PC-3 (cell line): ENCODE results near the gene PKP1. TPM values are rescaled to one million over a fixed set of nuclear protein-coding genes. Genes with fewer than 3 reads are reported as not detected.

Experiments
- ATAC-seq: fragments of 200-7000 bp; cut with Tn5 transposase; 2 replicates; pipeline ENCODE4 v1.9.1; 2020; ENCODE audit warnings: mild to moderate bottlenecking, moderate library complexity
- BruUV-seq: library from RNA; stranded (reverse); fragments of 400-500 nt; replicated peaks from 2 replicates; lab custom pipeline; 2021; lab: Mats Ljungman, UMichigan
- CTCF ChIA-PET: fragments of 300-600 bp; sonication (Branson Sonifier 250); formaldehyde crosslinking; loops from one replicate; lab custom pipeline; 2022; ENCODE audit warnings: antibody characterized with exemption; lab: Charles Lee
- POLR2A ChIA-PET: fragments of 300-600 bp; sonication (Branson Sonifier 250); formaldehyde crosslinking; loops from one replicate; lab custom pipeline; 2022; ENCODE audit warnings: antibody characterized with exemption; ENCODE audit not compliant: unreplicated experiment; lab: Charles Lee
- DNase-seq: peaks from one replicate; pipeline ENCODE4 v3.0.0-alpha.2; 2015
- H2AFZ ChIP-seq: fragments of 300-600 bp; sonication (generic); 2 replicates; pipeline ENCODE4 v1.6.0; 2016; ENCODE audit warnings: antibody characterized with exemption, low read length
- H3F3A ChIP-seq: fragments of 300-600 bp; sonication (generic); one replicate; pipeline ENCODE4 v1.6.0; 2017; ENCODE audit warnings: antibody characterized with exemption, low read length, control low read depth, mild to moderate bottlenecking; ENCODE audit not compliant: unreplicated experiment
- H3K27ac ChIP-seq: fragments of 300-600 bp; sonication (generic); 2 replicates; pipeline ENCODE4 v1.5.1; 2016; ENCODE audit warnings: mild to moderate bottlenecking, low read length
- H3K27me3 ChIP-seq: fragments of 300-600 bp; sonication (generic); 2 replicates; pipeline ENCODE4 v1.6.1; 2016; ENCODE audit warnings: low read length, mixed read lengths
- H3K36me3 ChIP-seq: fragments of 300-600 bp; sonication (generic); 2 replicates; pipeline ENCODE4 v1.6.1; 2016; ENCODE audit warnings: low read depth, mixed run types, low read length, mixed read lengths
- H3K4me1 ChIP-seq: fragments of 300-600 bp; sonication (generic); 2 replicates; pipeline ENCODE4 v1.5.1; 2016; ENCODE audit warnings: low read length; ENCODE audit not compliant: insufficient read depth
- H3K4me2 ChIP-seq: fragments of 300-600 bp; sonication (generic); 2 replicates; pipeline ENCODE4 v1.6.0; 2016; ENCODE audit warnings: low read length
- H3K4me3 ChIP-seq: fragments of 300-600 bp; sonication (generic); 2 replicates; pipeline ENCODE4 v1.5.1; 2016; ENCODE audit warnings: mild to moderate bottlenecking, low read length, mixed read lengths
- H3K79me2 ChIP-seq: fragments of 300-600 bp; sonication (generic); 2 replicates; pipeline ENCODE4 v1.6.1; 2017; ENCODE audit warnings: low read length, mixed read lengths
- H3K9ac ChIP-seq: fragments of 300-600 bp; sonication (generic); 2 replicates; pipeline ENCODE4 v1.6.0; 2016; ENCODE audit warnings: mild to moderate bottlenecking, low read length
- H3K9me2 ChIP-seq: fragments of 300-600 bp; sonication (generic); replicated peaks from 2 replicates; pipeline ENCODE4 v1.6.1; 2016; ENCODE audit warnings: mixed run types, low read length, mixed read lengths
- H3K9me3 ChIP-seq: fragments of 300-600 bp; sonication (generic); 2 replicates; pipeline ENCODE4 v1.6.1; 2016; ENCODE audit warnings: low read length, mixed read lengths
- H4K20me1 ChIP-seq: fragments of 300-600 bp; sonication (generic); 2 replicates; pipeline ENCODE4 v1.6.1; 2016; ENCODE audit warnings: low read length, mixed read lengths
- EZH2 ChIP-seq: fragments of 300-600 bp; sonication (generic); IDR thresholded peaks from one replicate; pipeline ENCODE4 v1.6.1; 2017; ENCODE audit warnings: antibody characterized with exemption, mild to moderate bottlenecking, low read length; ENCODE audit not compliant: unreplicated experiment
- EZH2phosphoT487 ChIP-seq: fragments of 300-600 bp; sonication (generic); IDR thresholded peaks from 2 replicates; pipeline ENCODE4 v1.6.1; 2018; ENCODE audit warnings: mild to moderate bottlenecking, antibody characterized with exemption, low read length, borderline replicate concordance
- intact Hi-C: fragments of 100-400 bp; cut with micrococcal nuclease; formaldehyde crosslinking; loops from 2 replicates; pipeline ENCODE4 v1.9.0; 2023
- total RNA-seq: library from RNA; depleted of rRNA; stranded (reverse); fragments of >200 nt; gene quantifications from 2 replicates; pipeline ENCODE4 v1.2.3, GENCODE V29; 2014; rRNA removed
- TF ChIP-seq, protein P1 (sequence below): fragments of 300-600 bp; sonication (generic); conservative IDR thresholded peaks from 2 replicates; pipeline ENCODE4 v1.5.1; 2017; ENCODE audit warnings: antibody characterized with exemption, low read depth, mild to moderate bottlenecking, low read length

Gene PKP1
- total RNA-seq, 1 experiment from 2014 or later: 211 TPM

DNA sequence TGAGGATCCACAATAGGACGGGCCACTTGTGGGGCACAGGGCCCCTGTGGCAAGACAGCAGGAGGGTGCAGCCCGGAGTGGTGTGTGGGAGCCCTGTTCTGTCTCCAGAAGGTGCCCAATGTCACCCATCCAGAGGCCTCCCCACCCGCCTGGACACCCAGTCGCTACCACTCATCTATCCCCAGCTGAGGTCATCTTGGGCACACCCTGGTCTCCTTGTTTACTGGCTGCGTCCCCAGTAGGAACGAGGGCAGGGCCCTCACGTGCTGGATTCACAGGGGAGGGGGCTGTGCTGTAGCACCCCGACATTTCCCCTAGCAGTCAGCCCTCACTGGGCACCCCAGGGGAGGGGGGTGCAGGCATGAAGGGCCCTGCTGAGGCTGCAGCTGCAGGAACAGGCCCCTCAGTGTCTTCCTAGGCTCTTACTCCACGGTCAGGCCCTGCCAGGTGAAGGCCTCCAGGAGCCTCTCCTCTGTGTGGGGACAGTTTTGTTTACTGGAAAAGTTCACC lies 96.5 kb downstream of the PKP1 start:
- H3K4me3 ChIP-seq: no peak overlapping the region
- TF ChIP-seq, protein P1, sequence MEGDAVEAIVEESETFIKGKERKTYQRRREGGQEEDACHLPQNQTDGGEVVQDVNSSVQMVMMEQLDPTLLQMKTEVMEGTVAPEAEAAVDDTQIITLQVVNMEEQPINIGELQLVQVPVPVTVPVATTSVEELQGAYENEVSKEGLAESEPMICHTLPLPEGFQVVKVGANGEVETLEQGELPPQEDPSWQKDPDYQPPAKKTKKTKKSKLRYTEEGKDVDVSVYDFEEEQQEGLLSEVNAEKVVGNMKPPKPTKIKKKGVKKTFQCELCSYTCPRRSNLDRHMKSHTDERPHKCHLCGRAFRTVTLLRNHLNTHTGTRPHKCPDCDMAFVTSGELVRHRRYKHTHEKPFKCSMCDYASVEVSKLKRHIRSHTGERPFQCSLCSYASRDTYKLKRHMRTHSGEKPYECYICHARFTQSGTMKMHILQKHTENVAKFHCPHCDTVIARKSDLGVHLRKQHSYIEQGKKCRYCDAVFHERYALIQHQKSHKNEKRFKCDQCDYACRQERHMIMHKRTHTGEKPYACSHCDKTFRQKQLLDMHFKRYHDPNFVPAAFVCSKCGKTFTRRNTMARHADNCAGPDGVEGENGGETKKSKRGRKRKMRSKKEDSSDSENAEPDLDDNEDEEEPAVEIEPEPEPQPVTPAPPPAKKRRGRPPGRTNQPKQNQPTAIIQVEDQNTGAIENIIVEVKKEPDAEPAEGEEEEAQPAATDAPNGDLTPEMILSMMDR: no peak
- TF ChIP-seq EZH2 (no peak), EZH2phosphoT487 (no peak)
- no peak overlapping the region for H2AFZ ChIP-seq
- H3K4me2 ChIP-seq: no peak overlapping the region
- H3K9me3 ChIP-seq: no peaks in the 10 kb centered on the region
- intact Hi-C loops: no loop called here
- no peaks in the 10 kb centered on the region for H4K20me1 ChIP-seq
- H3K27me3 ChIP-seq: peaks cover 12% of the 10 kb centered on the region
- H3K36me3 ChIP-seq: peaks cover 18% of the 10 kb centered on the region
- no peak for ATAC-seq
- H3K79me2 ChIP-seq: no peaks in the 10 kb centered on the region
- peaks cover 22% of the 10 kb centered on the region for H3K4me1 ChIP-seq
- no peak overlapping the region for H3K9ac ChIP-seq
- ChIA-PET CTCF (no interaction called here), POLR2A (no interaction called here)
- peaks cover 6% of the 10 kb centered on the region for H3F3A ChIP-seq
- no TSS peak for BruUV-seq
- no peaks in the 10 kb centered on the region for H3K9me2 ChIP-seq
- H3K27ac ChIP-seq: no peak overlapping the region
- DNase-seq: no peak

DNA sequence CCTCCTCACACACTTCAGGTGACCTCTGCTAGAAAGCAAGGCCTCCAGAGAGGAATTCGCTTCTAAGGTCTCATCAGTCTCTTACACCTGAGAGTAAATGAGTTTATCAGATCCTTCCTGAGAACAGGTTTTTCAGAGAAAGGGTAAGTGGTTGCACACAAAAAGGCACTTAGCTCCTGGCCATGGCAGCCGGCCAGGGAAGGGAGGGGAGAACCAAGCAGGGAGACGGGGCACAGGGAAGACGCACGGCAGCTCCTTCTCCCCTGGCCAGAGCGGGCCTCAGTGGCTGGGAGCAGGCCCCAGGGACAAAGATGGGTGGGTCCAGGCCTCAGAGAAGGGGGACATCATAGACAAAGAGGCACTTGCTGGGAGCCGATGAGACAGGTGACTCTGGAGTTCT lies 97.8 kb downstream of the PKP1 start:
- Histone ChIP-seq H4K20me1 (peaks cover 6% of the 10 kb centered on the region; the same call in 1 of the 2 replicates), H3F3A (peaks cover 9% of the 10 kb centered on the region), H3K36me3 (peaks cover 23% of the 10 kb centered on the region), H3K27me3 (no peaks in the 10 kb centered on the region), H3K9ac (no peak overlapping the region), H3K9me2 (no peaks in the 10 kb centered on the region), H3K79me2 (no peaks in the 10 kb centered on the region), H3K9me3 (no peaks in the 10 kb centered on the region), H3K4me2 (no peak overlapping the region), H3K27ac (no peak overlapping the region), H3K4me1 (peaks cover 33% of the 10 kb centered on the region), H3K4me3 (no peak overlapping the region), H2AFZ (no peak overlapping the region)
- intact Hi-C loops: no loop called here
- DNase-seq (no peak), ATAC-seq (no peak)
- TF ChIP-seq EZH2 (no peak), EZH2phosphoT487 (no peak)
- TF ChIP-seq, protein P1: no peak
- POLR2A ChIA-PET: no interaction called here
- CTCF ChIA-PET: no interaction called here
- BruUV-seq: no TSS peak

Other genes with a start within 250 kb of the PKP1 start
- not detected in 2 replicates for gene CACNA1S, start 171.1 kb upstream of the PKP1 start, total RNA-seq
- 2.4 and 3.1 TPM in 2 replicates for gene ASCL5, start 156.3 kb upstream of the PKP1 start, total RNA-seq
- gene TMEM9, start 129.0 kb upstream of the PKP1 start, total RNA-seq: 428 and 435 TPM in 2 replicates
- gene IGFN1, start 92.7 kb upstream of the PKP1 start, total RNA-seq: 0.04 and 0.63 TPM in 2 replicates
- 1.1 and 2.9 TPM in 2 replicates for gene TNNT2, start 94.2 kb downstream of the PKP1 start, total RNA-seq
- 310 and 381 TPM in 2 replicates for gene LAD1, start 115.8 kb downstream of the PKP1 start, total RNA-seq
- gene TNNI1, start 138.2 kb downstream of the PKP1 start, total RNA-seq: not detected in 2 replicates
- gene PHLDA3, start 185.7 kb downstream of the PKP1 start, total RNA-seq: 216 and 349 TPM in 2 replicates
- gene CSRP1, start 223.6 kb downstream of the PKP1 start, total RNA-seq: 147 and 189 TPM in 2 replicates